HL-60 (cell line): ENCODE measurements around the gene GABARAP.

Experiments
- GABPA ChIP-seq: IDR thresholded peaks from 2 replicates; pipeline ENCODE4 v1.6.1; 2012; ENCODE audit warnings: low read depth
- POLR2AphosphoS5 ChIP-seq: IDR thresholded peaks from 2 replicates; pipeline ENCODE4 v1.6.1; 2012; ENCODE audit warnings: low read depth
- SPI1 ChIP-seq: IDR thresholded peaks from 2 replicates; pipeline ENCODE4 v1.6.1; 2012; ENCODE audit warnings: low read depth, mild to moderate bottlenecking, borderline replicate concordance
- TF ChIP-seq, protein P1 (sequence below): IDR thresholded peaks from one replicate; pipeline ENCODE4 v1.5.1; 2011; ENCODE audit warnings: low read length, control low read depth, inconsistent platforms; ENCODE audit not compliant: insufficient read depth
- TF ChIP-seq, protein P2 (sequence below): IDR thresholded peaks from 2 replicates; pipeline ENCODE4 v1.6.1; 2012; ENCODE audit warnings: low read depth; ENCODE audit not compliant: insufficient replicate concordance

DNA sequence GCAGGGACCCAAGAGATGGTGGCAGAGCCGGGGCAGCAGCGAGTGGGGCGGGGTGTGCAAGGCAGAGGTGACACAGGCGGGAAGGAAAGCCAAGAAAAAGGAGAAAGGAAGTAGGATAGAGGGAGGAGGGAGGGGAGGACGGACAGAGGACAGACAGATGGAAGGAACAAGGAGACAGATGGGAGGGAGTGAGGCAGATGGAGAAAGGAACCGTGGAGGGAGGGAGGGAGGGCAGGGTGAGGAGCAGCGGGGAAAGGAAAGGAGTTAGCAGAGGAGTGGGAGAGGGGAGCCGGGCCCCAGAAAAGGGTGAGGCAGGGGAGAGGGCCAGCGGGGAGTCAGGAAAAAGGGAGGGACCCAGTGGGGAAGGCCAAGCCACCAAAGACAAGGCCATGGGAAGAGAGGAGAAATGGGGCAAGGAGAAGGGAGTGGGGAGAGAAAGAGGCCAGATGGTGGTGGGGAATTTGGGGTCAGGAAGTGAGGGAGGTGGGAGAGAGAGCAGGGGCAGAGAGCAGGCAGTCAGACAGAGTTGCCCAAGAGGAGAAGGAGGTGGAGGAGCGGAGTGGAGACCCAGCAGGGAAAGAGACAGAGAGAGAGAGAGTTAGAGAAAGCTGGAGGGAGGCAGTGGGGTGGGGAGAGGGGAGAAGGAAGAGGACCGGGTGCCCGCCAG, 49.8 kb downstream of the GABARAP start:
- TF ChIP-seq, protein P1, sequence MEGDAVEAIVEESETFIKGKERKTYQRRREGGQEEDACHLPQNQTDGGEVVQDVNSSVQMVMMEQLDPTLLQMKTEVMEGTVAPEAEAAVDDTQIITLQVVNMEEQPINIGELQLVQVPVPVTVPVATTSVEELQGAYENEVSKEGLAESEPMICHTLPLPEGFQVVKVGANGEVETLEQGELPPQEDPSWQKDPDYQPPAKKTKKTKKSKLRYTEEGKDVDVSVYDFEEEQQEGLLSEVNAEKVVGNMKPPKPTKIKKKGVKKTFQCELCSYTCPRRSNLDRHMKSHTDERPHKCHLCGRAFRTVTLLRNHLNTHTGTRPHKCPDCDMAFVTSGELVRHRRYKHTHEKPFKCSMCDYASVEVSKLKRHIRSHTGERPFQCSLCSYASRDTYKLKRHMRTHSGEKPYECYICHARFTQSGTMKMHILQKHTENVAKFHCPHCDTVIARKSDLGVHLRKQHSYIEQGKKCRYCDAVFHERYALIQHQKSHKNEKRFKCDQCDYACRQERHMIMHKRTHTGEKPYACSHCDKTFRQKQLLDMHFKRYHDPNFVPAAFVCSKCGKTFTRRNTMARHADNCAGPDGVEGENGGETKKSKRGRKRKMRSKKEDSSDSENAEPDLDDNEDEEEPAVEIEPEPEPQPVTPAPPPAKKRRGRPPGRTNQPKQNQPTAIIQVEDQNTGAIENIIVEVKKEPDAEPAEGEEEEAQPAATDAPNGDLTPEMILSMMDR: no peak
- TF ChIP-seq POLR2AphosphoS5: no peak
- no peak for TF ChIP-seq GABPA
- TF ChIP-seq SPI1: no peak
- TF ChIP-seq, protein P2, sequence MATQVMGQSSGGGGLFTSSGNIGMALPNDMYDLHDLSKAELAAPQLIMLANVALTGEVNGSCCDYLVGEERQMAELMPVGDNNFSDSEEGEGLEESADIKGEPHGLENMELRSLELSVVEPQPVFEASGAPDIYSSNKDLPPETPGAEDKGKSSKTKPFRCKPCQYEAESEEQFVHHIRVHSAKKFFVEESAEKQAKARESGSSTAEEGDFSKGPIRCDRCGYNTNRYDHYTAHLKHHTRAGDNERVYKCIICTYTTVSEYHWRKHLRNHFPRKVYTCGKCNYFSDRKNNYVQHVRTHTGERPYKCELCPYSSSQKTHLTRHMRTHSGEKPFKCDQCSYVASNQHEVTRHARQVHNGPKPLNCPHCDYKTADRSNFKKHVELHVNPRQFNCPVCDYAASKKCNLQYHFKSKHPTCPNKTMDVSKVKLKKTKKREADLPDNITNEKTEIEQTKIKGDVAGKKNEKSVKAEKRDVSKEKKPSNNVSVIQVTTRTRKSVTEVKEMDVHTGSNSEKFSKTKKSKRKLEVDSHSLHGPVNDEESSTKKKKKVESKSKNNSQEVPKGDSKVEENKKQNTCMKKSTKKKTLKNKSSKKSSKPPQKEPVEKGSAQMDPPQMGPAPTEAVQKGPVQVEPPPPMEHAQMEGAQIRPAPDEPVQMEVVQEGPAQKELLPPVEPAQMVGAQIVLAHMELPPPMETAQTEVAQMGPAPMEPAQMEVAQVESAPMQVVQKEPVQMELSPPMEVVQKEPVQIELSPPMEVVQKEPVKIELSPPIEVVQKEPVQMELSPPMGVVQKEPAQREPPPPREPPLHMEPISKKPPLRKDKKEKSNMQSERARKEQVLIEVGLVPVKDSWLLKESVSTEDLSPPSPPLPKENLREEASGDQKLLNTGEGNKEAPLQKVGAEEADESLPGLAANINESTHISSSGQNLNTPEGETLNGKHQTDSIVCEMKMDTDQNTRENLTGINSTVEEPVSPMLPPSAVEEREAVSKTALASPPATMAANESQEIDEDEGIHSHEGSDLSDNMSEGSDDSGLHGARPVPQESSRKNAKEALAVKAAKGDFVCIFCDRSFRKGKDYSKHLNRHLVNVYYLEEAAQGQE: no peak
